GM21619 (cell line): ENCODE data around the gene PLA1A.
"Not testable (repeated sequence)": the region's sequence is repeated elsewhere in the genome, so short reads cannot be mapped to it uniquely, and the experiment has no call there.

Experiments used
- ATAC-seq: cut with Tn5 transposase; IDR thresholded peaks from one replicate; pipeline ENCODE4 v1.9.1; 2021; ENCODE audit not compliant: unreplicated experiment

The PLA1A gene

DNA sequence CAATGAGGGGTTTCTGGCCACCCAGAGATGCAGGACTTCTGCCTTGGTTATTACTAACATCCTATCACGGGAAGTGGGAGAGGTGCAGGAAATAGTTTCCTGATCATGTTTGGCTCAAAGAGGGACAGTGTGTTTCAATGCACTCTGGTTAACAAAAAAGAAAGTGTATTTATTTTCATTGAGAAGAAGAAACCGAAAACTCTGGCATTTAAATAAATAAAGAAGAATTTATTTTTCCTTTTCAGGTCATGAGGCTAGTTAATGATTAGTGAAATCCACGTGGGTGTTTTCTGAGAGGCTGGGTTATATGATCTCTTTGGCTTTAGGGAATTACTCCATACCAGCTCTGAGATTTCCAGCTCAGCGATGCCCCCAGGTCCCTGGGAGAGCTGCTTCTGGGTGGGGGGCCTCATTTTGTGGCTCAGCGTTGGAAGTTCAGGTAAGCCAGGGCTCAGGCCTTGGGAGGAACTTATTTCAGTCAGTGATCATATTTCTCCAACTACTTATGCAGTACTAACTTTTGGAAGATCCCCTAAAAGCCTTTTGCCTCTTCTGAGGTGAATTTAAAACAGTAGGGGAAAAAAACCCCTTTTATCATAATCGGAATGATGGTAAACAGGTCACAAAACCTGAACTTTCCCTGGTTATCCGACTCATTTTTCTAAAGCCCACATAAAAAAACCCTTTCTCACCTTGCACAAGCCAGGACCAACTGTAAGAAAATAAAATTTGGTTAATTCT is at the start of gene PLA1A:
TSS of gene PLA1A (plus strand) at position 338 of the 741 bp plus-strand sequence. CDS start at position 367, 29 bp downstream.
- no peak for ATAC-seq

DNA sequence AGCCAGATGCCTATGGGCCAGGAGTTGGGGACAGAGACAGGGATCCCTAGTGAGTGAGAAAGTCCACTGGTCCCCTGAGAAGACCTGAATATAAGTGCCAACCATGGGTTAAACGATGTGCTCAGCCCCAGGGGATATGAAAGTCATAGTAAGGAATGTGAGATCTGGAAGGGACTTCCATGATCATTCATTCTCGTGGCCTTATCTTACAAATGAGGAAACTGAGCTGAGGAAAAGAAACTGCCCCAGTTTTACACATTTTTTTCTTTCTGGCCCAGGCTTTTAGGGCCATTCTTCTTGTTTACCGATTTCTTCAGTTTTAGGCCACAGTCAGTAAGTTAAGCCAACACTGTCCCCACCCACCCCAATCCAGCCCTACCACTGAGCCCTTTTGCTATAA is 49.3 kb upstream of the PLA1A start:
- no peak for ATAC-seq

- ATAC-seq, result peak; percentile 30
Observed at GRCh38 chr3:119550192-119550910, 47.3 kb upstream of the PLA1A start.

- no peak for ATAC-seq
Observed at GRCh38 chr3:119551598-119551997, 46.1 kb upstream of the PLA1A start.

DNA sequence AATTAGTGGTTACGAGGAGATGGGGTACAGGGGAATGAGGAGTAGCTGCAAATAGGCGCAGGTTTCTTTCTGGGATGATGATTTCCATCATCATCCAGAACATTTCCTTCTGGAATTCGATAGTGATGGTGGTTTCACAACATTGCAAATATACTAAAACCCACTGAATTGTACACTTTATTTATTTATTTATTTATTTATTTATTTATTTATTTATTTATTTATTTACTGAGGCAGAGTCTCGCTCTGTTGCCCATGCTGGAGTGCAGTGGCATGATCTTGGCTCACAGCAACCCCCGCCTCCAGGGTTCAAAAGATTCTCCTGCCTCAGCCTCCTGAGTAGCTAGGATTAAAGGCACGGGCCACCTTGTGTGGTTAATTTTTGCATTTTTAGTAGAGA is 44.8 kb upstream of the PLA1A start:
- ATAC-seq, result not testable (repeated sequence)

- ATAC-seq, result no peak
Observed at GRCh38 chr3:119553823-119554415, 43.8 kb upstream of the PLA1A start.

DNA sequence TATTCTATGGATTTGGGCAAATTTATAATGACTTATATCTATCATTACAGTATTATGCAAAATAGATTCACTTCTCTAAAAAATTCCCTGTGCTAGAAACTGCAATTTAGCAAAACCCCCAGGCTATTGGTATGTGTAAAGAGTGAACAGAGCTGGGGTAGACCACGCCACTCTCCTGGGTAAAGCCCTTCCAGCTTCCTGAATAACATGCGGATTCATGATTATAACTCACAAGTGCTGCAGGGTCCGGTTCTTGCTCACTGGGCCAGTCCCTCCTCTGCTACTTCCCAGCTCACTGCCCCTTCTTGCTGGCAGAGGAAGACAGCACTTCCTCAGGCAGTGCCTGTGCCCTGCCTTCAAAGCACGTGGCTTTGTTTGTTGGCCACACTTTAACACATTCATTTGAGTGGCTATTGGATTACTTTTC is 42.4 kb upstream of the PLA1A start:
- ATAC-seq, result no peak

DNA sequence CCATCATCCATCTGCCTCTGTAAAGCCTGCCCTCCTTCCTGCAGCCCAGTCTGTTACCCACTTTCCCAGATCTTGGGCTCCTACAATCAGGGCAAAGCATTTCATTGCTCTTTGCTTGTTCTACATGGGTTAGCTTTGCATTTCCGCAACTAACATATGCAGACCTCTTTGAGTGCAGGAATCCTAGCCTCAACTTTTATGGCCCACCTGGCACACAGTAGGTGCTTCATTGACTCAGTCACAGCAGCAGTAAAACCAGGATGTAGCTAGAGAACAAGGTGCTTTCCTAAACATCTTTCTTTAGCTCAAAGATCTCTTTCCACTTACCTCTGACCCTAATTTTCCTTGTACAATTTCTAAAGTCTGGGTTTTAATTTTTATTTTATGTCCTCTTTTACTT is 41.8 kb upstream of the PLA1A start:
- no peak for ATAC-seq

DNA sequence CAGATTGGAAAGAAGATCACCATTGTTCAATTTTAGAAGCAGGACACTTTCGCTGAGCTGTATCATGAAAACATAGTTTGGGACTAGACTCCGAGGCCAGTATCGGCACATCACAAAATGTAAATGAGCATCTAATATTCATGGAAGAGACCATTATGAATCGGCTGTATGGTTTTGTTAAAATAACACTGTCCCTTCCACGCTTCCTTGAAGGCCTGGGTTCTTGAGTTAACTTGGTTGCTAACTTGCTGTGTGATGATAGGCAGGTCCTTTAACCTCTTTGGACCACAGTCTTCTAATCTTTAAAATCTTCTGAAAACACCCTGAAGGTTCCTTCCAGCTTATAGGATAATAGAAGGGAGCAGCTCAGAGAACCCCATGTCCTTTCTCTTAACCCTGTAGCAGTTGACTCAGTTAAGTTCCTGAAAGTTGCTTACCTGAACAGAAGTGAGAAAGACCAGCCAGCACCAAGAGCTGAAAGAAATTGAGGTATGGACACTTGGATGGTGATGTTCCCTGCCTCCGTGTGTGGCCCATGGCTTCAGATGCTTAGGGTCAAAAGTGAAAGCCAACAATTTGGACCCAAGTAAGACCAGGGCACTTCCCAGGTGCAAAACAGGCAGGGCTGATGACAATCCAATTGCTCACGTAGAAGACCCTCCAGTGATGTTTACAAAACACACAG is 40.4 kb upstream of the PLA1A start:
- ATAC-seq, result no peak

GRCh38 chr3:119557877-119558269 is 39.8 kb upstream of the PLA1A start:
- ATAC-seq, result no peak

DNA sequence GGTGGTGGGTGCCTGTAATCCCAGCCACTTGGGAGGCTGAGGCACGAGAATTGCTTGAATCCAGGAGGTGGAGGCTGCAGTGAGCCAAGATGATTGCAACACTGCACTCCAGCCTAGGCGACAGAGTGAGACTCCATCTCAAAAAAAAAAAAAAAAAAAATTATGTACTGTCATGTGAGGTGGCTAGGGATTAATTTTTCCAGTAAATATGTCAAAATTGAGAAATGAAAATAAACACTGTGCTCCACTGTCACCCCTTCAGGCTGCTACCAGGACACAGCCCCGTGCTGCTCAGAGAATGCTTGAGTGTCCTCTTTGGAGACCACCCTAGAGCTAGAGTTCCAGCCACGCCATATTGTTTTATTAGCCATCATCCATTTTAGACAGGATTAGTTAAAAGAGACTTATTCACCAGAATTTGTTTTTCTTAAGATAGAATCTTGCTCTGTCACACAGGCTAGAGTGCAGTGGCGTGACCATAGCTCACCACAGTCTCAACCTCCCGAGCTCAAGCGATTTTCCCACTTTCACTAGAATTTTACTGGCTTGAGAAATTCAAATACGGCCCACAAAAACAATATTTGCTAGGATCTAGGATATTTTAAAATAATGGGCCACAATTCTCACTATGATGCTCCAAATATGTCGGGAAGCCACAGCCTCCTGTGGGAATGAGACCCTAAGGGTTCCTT is 38.9 kb upstream of the PLA1A start:
- no peak for ATAC-seq

DNA sequence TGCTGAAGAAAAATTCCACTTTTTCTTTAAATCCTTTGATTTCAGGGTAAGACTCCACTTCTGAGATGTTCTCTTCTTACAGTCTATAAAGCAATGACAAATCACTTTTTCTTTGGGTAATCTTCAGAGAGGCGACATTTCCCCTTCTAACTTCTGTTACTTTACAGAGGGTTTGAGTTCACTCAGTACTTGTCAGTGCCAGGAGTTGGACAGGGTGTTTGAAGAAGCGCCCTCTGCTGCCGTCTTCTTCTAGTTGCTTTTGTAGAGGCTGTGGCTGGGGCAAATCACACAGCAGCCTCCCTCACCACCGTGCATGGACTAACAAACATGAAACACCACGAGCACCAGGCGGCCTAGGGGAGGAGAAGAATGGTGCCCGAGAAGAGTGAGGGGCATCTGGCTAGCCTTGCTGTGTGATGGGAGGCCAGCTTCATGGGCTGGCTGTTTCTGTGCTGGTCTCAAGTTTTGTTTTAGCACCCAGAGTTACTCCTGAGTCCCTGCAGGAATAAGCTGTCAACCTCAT is 38.2 kb upstream of the PLA1A start, which contains the start of gene CD80:
TSS of gene CD80 (minus strand) at position 174 of the 523 bp plus-strand sequence. CDS start 1,886 bp downstream, outside the sequence.
- peak; percentile 50 for ATAC-seq

DNA sequence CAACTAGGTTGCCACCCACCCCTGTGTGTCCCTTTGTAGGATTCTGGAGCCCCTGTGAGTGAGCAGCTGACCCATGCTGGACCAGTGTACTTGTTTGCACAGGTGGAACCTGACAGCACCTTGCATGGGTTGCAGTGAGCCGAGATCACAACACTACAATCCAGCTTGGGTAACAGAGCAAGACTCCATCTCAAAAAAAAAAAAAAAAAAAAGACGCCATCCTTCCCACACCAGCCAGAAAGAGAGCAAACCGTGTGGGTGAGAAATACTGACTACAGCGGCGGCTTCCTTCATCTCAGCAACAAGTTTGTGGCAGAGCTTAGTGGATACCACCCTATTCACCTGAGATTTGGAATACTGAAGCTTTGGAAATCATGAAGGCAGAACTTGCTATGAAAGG is 37.5 kb upstream of the PLA1A start:
- no peak for ATAC-seq

GRCh38 chr3:119562307-119562961 is 35.3 kb upstream of the PLA1A start:
- ATAC-seq, result peak; percentile 72

DNA sequence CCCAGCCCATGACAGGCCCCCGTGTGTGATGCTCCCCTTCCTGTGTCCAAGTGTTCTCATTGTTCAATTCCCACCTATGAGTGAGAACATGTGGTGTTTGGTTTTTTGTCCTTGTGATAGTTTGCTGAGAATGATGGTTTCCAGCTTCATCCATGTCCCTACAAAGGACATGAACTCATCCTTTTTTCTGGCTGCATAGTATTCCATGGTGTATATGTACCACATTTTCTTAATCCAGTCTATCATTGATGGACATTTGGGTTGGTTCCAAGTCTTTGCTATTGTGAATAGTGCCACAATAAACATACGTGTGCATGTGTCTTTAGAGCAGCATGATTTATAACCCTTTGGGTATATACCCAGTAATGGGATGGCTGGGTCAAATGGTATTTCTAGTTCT is 34.4 kb upstream of the PLA1A start:
- not testable (repeated sequence) for ATAC-seq

GRCh38 chr3:119569156-119569555 is 28.5 kb upstream of the PLA1A start:
- ATAC-seq, result no peak

DNA sequence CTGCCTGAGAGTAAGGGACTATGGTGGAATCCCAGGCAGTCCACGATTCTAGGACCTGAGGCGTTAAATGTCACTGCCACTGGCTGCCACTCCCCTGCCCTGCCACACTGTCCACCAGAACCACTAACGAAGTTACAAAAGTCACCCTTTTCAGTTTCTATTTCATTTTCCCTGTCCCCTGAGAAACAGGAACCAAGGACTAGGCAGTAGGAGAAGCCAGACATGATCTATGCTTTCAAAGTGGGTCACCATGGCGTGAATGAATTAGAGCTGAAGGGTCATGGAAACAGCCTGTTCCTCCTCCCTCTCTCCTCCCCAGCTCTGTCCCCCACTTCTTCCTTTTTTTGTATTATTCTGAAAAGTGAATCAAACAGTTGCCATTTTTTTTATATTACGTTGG is 27.5 kb upstream of the PLA1A start:
- ATAC-seq, result no peak

- ATAC-seq, result no peak
Observed at GRCh38 chr3:119571230-119571629, 26.5 kb upstream of the PLA1A start.

- no peak for ATAC-seq
Observed at GRCh38 chr3:119571688-119572087, 26.0 kb upstream of the PLA1A start.

- no peak for ATAC-seq
Observed at GRCh38 chr3:119575507-119575906, 22.2 kb upstream of the PLA1A start.
